Hindlimb muscle (tissue), 1 donor: Measurements from ENCODE around the gene HMX3. TPM values are rescaled to one million over a fixed set of nuclear protein-coding genes. Genes with fewer than 3 reads are reported as not detected.

Experiments
- DNase-seq: peaks from one replicate; pipeline ENCODE4 v3.0.0-alpha.2; 2013
- polyA plus RNA-seq: library from polyadenylated mRNA; unstranded; fragments of 120-200 nt; gene quantifications from one replicate; pipeline ENCODE4 v1.2.1, GENCODE V29; 2013; ENCODE audit not compliant: insufficient read length

The HMX3 gene
- polyA plus RNA-seq, 1 donor = not detected

GRCh38 chr10:123134915-123135414 is 805 bp upstream of the HMX3 start:
- DNase-seq = no peak

DNA sequence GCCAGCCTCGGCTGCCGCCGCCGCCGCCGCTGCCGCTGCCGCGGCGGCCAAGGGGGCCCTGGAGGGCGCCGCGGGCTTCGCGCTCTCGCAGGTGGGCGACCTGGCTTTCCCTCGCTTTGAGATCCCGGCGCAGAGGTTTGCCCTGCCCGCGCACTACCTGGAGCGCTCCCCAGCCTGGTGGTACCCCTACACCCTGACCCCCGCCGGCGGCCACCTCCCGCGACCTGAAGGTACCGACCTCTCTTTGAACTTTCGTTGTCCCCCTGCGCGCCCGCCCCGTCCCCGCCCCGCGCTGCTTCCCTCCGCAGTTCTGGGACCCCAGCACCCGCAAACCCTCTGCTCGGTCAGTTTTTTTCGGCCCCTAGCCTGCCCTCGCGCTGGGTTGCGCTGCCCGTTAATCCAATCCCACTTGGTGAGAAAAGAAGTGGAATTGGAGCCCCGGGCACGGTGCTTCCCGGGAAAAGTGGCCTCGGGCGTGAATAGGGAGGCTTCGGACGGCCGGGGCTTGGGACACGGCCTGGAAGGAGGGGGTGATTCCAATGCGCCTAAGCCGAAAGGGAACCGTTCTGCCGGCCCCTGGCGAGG is 543 bp downstream of the HMX3 start:
- DNase-seq = no peak

DNA sequence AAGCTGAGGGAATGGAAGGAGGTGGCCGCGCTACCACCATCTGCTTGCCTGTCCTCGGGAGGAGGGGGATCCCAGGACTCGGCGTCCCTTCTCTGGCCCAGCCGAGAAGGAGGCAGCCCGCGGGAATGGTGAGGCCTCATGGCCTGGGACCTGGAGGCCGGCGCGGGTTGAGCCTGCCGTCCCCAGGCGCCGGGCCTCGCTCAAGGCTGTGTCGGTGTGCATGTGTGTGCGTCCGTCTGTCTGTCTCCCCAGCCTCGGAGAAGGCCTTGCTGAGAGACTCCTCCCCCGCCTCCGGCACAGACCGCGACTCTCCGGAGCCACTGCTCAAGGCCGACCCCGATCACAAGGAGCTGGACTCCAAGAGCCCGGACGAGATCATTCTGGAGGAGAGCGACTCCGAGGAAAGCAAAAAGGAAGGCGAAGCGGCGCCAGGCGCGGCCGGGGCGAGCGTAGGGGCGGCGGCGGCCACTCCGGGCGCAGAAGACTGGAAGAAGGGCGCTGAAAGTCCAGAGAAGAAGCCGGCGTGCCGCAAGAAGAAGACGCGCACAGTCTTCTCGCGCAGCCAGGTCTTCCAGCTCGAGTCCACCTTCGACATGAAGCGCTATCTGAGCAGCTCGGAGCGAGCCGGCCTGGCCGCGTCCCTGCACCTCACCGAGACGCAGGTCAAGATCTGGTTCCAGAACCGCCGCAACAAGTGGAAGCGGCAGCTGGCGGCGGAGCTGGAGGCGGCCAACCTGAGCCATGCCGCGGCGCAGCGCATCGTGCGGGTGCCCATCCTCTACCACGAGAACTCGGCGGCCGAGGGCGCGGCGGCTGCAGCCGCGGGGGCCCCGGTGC is 1.3 kb downstream of the HMX3 start:
- DNase-seq = no peak

- no peak for DNase-seq
Measured at GRCh38 chr10:123139165-123139520, 3.4 kb downstream of the HMX3 start.

DNA sequence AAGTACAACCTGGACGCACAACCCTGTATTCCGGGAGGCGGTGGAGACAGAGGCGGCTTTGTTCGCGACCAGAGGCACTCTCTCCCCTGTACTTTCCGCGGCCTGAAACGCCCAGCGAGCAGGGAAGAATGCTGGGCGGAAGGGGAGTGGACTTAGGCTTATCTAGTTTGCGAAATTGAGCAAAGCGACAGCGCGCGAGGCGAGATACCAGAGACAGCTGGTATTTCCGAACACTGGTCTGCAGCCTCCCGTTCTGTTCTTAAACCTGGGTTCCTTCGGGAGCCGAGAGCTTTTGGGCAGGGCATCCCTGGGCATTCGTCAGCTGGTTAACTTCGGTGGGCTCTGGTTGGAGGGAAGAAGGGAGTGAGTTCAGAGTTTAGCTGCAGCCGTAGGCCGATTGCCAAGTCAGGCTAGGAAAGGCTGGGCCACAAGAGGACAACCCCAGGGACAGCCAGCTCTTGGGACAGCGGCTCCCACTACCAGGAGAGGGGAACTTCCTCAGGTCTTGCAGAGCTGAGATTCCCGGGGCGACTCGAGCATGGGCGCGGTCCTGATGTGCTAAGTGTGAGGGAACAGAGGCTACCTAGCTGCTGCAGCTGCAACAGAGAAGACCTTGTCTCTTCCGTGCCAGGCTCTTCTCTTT is 3.9 kb downstream of the HMX3 start:
- no peak for DNase-seq

GRCh38 chr10:123140164-123140982 is 4.6 kb downstream of the HMX3 start:
- no peak for DNase-seq

DNA sequence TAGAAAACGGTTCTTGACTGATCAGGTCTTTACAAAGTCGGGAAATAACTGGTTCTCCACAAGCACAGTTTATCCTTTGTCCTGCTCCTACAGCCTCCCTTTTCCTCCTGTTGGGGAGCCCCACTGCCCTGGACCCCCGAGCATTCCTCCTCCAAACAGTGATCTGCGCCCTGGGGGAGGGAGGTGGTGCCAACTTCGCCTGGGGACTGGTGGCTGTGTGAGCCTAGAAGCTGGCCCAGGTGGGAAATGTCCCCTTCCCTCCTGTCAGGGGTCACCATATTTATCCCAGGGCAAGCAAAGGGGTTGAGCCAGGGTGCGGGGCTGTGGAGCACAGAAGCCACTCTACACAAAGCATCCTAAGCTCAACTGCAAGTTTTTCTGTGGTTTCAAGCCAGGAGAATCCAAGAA is 5.2 kb downstream of the HMX3 start:
- DNase-seq = no peak

DNA sequence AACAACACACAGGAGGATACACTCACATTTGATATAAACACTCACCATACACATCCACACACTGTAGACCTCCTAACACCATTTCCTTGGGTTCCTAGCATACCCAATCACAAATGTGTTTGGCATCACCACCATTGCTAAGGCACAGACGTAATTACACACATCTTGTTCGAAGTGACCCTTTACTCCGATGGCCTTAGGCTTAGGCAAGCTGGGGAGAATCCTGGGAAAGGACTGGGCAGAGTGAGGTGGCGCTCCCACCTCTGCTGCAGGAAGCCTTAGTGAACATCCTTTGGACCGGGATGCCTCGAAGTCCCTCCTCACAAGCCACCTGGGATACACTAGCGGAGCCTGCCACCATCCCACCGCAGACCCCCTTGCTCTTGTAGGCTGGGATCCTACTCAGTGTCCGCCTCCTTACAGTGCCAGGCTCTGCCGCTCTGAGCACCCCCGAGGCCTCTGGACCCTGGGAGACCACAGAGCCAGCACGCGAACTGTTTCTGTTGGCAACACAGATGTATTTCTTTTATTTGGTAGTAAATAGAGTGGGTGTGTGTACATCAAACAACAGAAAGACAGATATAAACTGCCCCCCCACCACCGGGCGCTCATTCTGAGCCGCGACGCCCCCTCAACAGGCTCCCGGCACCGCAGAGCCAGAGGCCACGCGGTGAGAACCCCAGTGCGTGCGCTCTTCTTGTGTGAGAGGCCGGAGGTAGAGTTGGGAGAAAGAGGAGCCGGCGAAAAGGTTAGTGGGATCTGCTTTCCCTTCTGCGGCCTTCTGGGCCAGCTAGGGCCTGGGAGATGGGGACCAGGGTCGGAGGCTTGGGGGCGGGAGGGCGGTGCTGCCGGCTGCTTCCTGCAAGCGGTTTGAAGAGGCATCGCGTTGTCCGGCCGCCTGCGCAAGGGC is 6.3 kb downstream of the HMX3 start:
- DNase-seq = no peak

- DNase-seq = no peak
Measured at GRCh38 chr10:123142701-123143161, 7.0 kb downstream of the HMX3 start.

DNA sequence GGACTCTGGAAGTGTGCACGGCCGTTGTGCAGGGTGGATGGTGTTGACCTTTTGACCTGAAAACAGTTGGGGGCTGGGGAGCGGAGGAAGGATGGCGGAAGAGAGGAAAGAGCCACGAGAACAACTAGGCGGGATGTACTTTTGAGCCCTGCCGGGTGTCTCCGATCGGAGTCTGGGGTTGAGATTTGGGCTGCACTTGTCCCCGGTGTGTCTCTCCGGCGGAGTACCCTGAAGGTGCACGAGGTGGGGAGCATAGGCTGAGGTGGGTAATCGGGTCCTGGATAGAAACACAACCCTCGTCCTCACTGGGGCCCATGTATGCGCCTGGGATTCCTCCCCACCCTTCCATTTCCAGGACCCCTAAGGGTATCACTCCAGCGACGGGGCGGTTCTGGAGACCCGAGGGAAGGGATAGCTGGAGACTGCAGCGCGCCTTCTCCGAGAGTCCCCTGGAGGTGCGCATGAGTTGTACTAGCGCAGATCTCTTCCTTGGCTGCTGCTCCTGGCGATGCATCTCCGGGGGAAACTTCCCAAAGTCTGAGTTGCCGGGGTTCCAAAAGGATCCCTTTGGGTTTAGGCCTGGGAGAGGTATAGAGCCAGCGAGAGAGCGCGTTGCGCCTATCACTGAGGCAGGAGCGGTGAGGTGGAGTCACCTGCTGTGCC is 7.5 kb downstream of the HMX3 start:
- DNase-seq = no peak

GRCh38 chr10:123143825-123144168 is 8.0 kb downstream of the HMX3 start:
- no peak for DNase-seq

DNA sequence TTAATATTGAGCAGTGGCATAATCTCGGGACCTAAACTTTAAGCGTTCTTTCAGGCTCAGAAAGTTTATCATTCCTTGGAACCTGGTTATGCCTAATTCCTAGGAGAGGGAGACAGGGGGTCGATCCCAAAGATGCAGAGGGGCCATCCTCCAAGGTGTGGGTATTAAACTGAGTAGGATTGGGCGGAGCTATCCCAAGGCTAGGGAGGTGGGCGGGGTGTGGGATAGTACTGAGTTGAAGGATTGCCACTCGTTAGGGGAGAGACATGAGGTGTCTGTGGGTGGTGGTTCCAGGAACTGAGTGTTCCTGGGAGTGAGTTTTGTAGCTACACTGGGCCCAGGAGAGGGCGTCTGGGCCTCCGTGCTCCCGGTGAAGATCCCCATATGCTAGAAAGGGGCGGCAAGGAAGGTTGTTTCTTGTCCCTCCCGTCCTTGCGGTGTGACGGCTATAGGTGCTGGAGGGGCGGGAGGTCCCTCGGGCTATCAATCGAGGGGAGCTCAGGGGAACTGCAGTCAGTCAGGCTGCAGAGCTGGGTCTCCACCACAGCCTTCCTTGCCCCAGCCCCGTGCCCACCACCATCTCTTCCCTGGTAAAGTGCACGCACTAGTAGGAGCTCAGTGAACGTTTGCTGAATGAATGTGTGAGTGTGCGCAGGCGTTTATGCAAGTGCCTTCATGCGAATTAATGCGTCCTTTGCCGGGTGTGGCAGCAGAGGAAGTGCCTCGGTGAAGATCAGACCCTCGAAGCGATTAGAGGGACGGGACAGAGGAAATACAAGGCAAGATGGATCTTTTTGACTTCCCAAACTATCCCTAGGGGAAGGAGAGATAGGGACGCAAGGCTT is 9.1 kb downstream of the HMX3 start:
- DNase-seq = no peak

DNA sequence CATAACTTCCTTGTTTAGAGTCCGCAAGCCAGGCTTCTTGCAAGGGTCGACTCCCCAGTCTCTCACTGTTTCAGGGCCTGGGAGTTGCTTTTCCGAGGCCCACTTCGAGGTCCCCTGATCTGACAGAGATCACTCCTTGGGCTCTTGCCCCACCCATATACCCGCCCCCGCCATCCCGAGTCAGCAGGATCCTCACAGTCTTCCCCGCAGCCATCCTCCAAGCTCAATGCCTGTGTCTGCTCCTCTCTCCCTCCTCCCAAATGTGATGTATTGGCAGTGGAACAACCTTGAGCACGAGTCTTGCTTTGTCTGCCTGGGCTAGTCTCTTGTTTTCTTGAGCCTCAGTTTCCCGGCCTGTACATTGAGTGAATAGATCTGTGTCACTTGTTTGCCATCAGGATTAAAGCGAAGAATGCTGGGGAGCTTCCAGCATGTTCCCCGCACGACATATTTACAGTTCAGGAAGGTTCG is 9.8 kb downstream of the HMX3 start:
- no peak for DNase-seq

DNA sequence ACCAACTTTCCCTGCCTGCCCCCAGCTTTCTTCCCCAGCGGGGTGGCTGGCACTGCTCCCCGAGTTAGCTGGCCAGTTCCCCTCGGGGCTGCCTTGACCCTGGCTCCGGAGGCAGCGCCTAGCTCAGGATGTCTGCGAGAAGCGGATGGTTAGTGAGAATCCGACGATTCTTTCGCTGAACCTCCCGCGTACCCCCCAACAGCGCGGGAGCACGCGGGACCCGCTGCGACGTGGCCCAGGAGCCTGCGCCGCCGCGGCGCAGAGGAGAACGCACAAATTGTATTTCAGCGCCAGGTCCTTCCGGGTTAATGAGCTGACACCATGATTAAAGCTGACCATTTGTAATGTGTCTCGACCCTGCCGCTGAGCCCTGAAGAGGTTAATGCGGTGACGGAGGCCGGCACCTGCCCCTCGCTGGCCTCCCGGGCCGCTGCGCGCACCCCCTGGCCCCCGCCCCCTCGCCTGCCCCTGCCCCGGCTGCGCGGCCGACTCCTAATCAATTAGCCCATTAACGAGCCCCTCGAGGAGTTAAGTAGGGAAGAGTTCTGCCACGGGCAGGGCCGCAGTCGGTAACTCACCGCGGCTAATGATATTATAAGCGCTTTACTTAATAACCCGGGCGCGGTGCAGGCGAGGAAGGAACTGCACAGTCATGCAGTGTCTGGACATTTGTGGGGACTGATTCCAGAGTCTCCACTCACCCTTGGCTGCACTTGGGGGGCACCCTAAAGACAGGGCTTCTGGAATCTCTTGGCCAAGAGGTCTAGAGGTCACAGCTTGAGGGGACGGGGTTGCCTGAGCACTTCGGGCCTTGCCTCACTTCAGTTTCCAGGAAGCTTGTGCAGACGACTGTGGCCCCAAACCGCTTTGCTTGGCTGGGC is 10.5 kb downstream of the HMX3 start:
- no peak for DNase-seq

GRCh38 chr10:123146894-123147634 is 11.3 kb downstream of the HMX3 start:
- no peak for DNase-seq

- no peak for DNase-seq
Measured at GRCh38 chr10:123147635-123148413, 12.1 kb downstream of the HMX3 start, which contains the start of gene HMX2. TSS of gene HMX2 (plus strand) at chr10:123148136. CDS start at chr10:123148379, 243 bp downstream.
